GM12878 (cell line): ENCODE results near the gene PFKFB3. TPM values are rescaled to one million over a fixed set of nuclear protein-coding genes. Genes with fewer than 3 reads are reported as not detected.

Source experiments
- ATAC-seq: fragments of 200-7000 bp; cut with Tn5 transposase; 3 replicates; pipeline ENCODE4 v1.9.1; 2020; ENCODE audit warnings: mild to moderate bottlenecking, moderate library complexity
- BruUV-seq: library from RNA; stranded (reverse); fragments of 400-500 nt; replicated peaks from 2 replicates; lab custom pipeline; 2021; lab: Mats Ljungman, UMichigan
- CTCF ChIA-PET: fragments of 300-600 bp; sonication (Branson Sonifier 250); formaldehyde crosslinking; extraction: SDS; loops from one replicate; lab custom pipeline; 2021; ENCODE audit warnings: inconsistent platforms; lab: Yijun Ruan, JAX
- POLR2A ChIA-PET: fragments of 350-600 bp; formaldehyde crosslinking; extraction: SDS; loops from one replicate; lab custom pipeline; 2021; ENCODE audit warnings: inconsistent platforms; lab: Charles Lee
- RAD21 ChIA-PET: fragments of 300-600 bp; sonication (Branson Sonifier 250); formaldehyde crosslinking; loops from one replicate; lab custom pipeline; 2023; ENCODE audit warnings: antibody characterized with exemption; ENCODE audit not compliant: unreplicated experiment; lab: Charles Lee
- SMC1A ChIA-PET: fragments of 300-600 bp; sonication (Branson Sonifier 250); formaldehyde crosslinking; loops from one replicate; lab custom pipeline; 2023; ENCODE audit not compliant: unreplicated experiment, uncharacterized antibody; lab: Charles Lee
- DNase-seq: peaks from one replicate; pipeline ENCODE4 v3.0.0-alpha.2; 2011; ENCODE audit warnings: low read depth, low spot score
- FAIRE-seq: peaks from 3 replicates; lab custom pipeline; 2011; peaks lifted over from hg19 to GRCh38; lab: Jason Lieb, UNC
- H2AFZ ChIP-seq: 2 replicates; pipeline ENCODE4 v1.6.0; 2011; ENCODE audit warnings: low read depth, low read length, control low read depth; ENCODE audit not compliant: control insufficient read depth
- H3K27ac ChIP-seq: 2 replicates; pipeline ENCODE4 v1.5.1; 2011; ENCODE audit warnings: control low read depth; ENCODE audit not compliant: control insufficient read depth, insufficient read depth
- H3K27me3 ChIP-seq, 2 experiments: replicated peaks in 1 of 2; 2 replicates each; pipeline versions ENCODE4 v1.6.0 to v1.6.1; 2011; ENCODE audit warnings: low read length in 1 of 2; ENCODE audit not compliant: control insufficient read depth in 2 of 2, insufficient read depth in 2 of 2
- H3K36me3 ChIP-seq, 2 experiments: 2 replicates each; pipeline ENCODE4 v1.5.1; 2011; ENCODE audit warnings: low read length in 1 of 2; ENCODE audit not compliant: control insufficient read depth in 2 of 2, insufficient read depth in 2 of 2
- H3K4me1 ChIP-seq: 2 replicates; pipeline ENCODE4 v1.6.1; 2011; ENCODE audit warnings: mild to moderate bottlenecking, low read length, moderate library complexity, mixed read lengths; ENCODE audit not compliant: control insufficient read depth, insufficient read depth
- H3K4me2 ChIP-seq: 2 replicates; pipeline ENCODE4 v1.6.0; 2011; ENCODE audit warnings: control low read depth; ENCODE audit not compliant: control insufficient read depth, insufficient read depth
- H3K4me3 ChIP-seq: fragments of 200-600 bp; sonication (generic); 2 replicates; pipeline ENCODE4 v1.5.1; 2016
- H3K79me2 ChIP-seq: 2 replicates; pipeline ENCODE4 v1.6.0; 2011; ENCODE audit warnings: low read length; ENCODE audit not compliant: control insufficient read depth, insufficient read depth
- H3K9ac ChIP-seq: 2 replicates; pipeline ENCODE4 v1.8.0; 2011; ENCODE audit warnings: low read length, control low read depth, mixed read lengths; ENCODE audit not compliant: control insufficient read depth, insufficient read depth
- H3K9me3 ChIP-seq: replicated peaks from 3 replicates; pipeline ENCODE4 v1.5.1; 2011; ENCODE audit warnings: mild to moderate bottlenecking, low read length; ENCODE audit not compliant: control insufficient read depth, insufficient read depth
- H4K20me1 ChIP-seq: 2 replicates; pipeline ENCODE4 v1.6.0; 2011; ENCODE audit not compliant: control insufficient read depth, insufficient read depth
- CBFB ChIP-seq: IDR thresholded peaks from 2 replicates; pipeline ENCODE4 v1.6.1; 2016; ENCODE audit warnings: antibody characterized with exemption, low read depth
- CEBPB ChIP-seq, 2 experiments: fragments of 150-350 bp in 1 of 2; IDR thresholded peaks; 2 replicates each; pipeline ENCODE4 v1.6.1; 2012 to 2014; ENCODE audit warnings: low read depth in 2 of 2, low read length in 2 of 2, borderline replicate concordance in 1 of 2, inconsistent platforms in 1 of 2
- HDAC2 ChIP-seq: fragments of 200-600 bp; sonication (generic); IDR thresholded peaks from 2 replicates; pipeline ENCODE4 v1.6.1; 2017
- KAT2A ChIP-seq: conservative IDR thresholded peaks from 2 replicates; pipeline ENCODE4 v1.6.1; 2011; ENCODE audit warnings: low read depth, low read length; ENCODE audit not compliant: control insufficient read depth
- NR2C1 ChIP-seq: fragments of 450-650 bp; IDR thresholded peaks from 2 replicates; pipeline ENCODE4 v1.6.1; 2017; ENCODE audit warnings: antibody characterized with exemption, mild to moderate bottlenecking, moderate library complexity
- POLR2AphosphoS2 ChIP-seq: IDR thresholded peaks from 2 replicates; pipeline ENCODE4 v1.6.1; 2011; ENCODE audit warnings: low read depth, mild to moderate bottlenecking, low read length, improper control_type of control experiment, moderate library complexity
- POLR2AphosphoS5 ChIP-seq: IDR thresholded peaks from 2 replicates; pipeline ENCODE4 v1.6.1; 2011; ENCODE audit warnings: mild to moderate bottlenecking, low read length, inconsistent platforms
- RB1 ChIP-seq: fragments of 450-650 bp; formaldehyde crosslinking; IDR thresholded peaks from 2 replicates; pipeline ENCODE4 v1.6.1; 2017; ENCODE audit warnings: mild to moderate bottlenecking, borderline replicate concordance
- SMAD5 ChIP-seq: IDR thresholded peaks from 2 replicates; pipeline ENCODE4 v1.6.1; 2016; ENCODE audit warnings: antibody characterized with exemption, low read depth
- SP1 ChIP-seq: IDR thresholded peaks from one replicate; pipeline ENCODE4 v1.6.1; 2011; ENCODE audit warnings: low read depth, low read length
- SUPT20H ChIP-seq: IDR thresholded peaks from 2 replicates; pipeline ENCODE4 v1.6.1; 2011; ENCODE audit warnings: low read depth, mild to moderate bottlenecking, low read length, moderate library complexity, borderline replicate concordance; ENCODE audit not compliant: control insufficient read depth
- TARDBP ChIP-seq: IDR thresholded peaks from 2 replicates; pipeline ENCODE4 v1.6.1; 2016; ENCODE audit warnings: borderline replicate concordance
- TCF12 ChIP-seq: IDR thresholded peaks from 2 replicates; pipeline ENCODE4 v1.6.1; 2011; ENCODE audit warnings: low read depth, mild to moderate bottlenecking, low read length
- ZSCAN29 ChIP-seq: fragments of 450-650 bp; IDR thresholded peaks from 2 replicates; pipeline ENCODE4 v1.6.1; 2017; ENCODE audit warnings: mild to moderate bottlenecking, moderate library complexity
- WGBS: methylation state at CpG from one replicate; pipeline ENCODE4 v1.1.6; 2016; ENCODE audit warnings: low lambda C conversion rate; ENCODE audit not compliant: insufficient replicate concordance, insufficient coverage; ENCODE audit errors: missing lambda C conversion rate; 5-methylcytosine and 5-hydroxymethylcytosine counted together
- in situ Hi-C: fragments of 300-500 bp; cut with MboI; formaldehyde crosslinking; loops from 9 replicates; pipeline ENCODE4 v1.14.3; 2018; ENCODE audit warnings: mixed read lengths
- intact Hi-C: fragments of 100-400 bp; cut with micrococcal nuclease; formaldehyde crosslinking; loops from one replicate; pipeline ENCODE4 v1.14.2; 2022; ENCODE audit not compliant: unreplicated experiment
- polyA plus RNA-seq, 11 experiments: library from polyadenylated mRNA; depleted of rRNA in 4 of 11; unstranded in 6 of 11; stranded (reverse) in 5 of 11; fragments of >200 nt; fragmentation: Nextera tagmentation in 4 of 11; fragmentation: Illumina TruSeq in 1 of 11; extraction: Ambion mirVana in 4 of 11; extraction: Trizol in 1 of 11; gene quantifications; 1 replicate in 1 of 11; 2 replicates in 10 of 11; pipeline versions ENCODE4 v1.2.1 to v1.2.3, GENCODE V29; 2011 to 2016; ENCODE audit warnings: inconsistent platforms in 2 of 11, missing spikeins in 2 of 11, low read depth in 1 of 11
- total RNA-seq, 4 experiments: library from RNA; depleted of rRNA in 3 of 4; stranded (reverse); fragments of >200 nt in 3 of 4; fragmentation: Illumina TruSeq in 1 of 4; extraction: Trizol in 1 of 4; gene quantifications; 2 replicates each; pipeline versions ENCODE4 v1.2.1 to v1.2.3, GENCODE V29; 2013 to 2021
- TF ChIP-seq, protein P1 (sequence below): fragments of 450-650 bp; IDR thresholded peaks from 2 replicates; pipeline ENCODE4 v1.6.1; 2017; ENCODE audit warnings: mild to moderate bottlenecking, moderate library complexity
- TF ChIP-seq, protein P2 (sequence below): fragments of 450-650 bp; formaldehyde crosslinking; IDR thresholded peaks from 2 replicates; pipeline ENCODE4 v1.4.0; 2022; ENCODE audit warnings: mild to moderate bottlenecking, moderate library complexity
- TF ChIP-seq, protein P3 (sequence below): IDR thresholded peaks from 2 replicates; pipeline ENCODE4 v1.6.1; 2011; ENCODE audit warnings: low read depth, mild to moderate bottlenecking, low read length, moderate library complexity, borderline replicate concordance; ENCODE audit errors: extremely low read depth

The PFKFB3 gene
- total and polyA plus RNA-seq, 10 of the 15 experiments (the other 5 are each of a cell fraction or from before 2014, with no cell fraction given) = 1.6 to 46.7 (median 13.7) TPM

DNA sequence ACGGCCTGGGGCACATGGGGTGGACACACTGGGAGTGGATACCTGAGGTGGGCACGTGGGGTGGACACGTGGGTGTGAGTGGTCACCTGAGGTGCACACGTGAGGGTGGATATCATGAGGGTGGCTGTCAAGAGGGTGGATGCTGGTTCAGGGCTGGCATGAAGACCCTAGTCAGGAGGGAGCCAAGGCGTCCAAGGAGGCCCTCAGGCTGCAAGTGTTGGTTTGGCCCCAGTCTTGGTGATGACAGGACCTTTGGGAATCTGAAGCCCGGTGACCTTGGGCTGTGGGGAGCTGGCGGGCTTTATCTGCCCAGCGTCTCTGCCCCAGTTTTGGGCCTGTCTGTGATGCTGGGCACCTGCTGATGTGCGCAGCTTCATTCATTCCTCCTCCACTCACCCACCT, 24.9 kb upstream of the PFKFB3 start (continued):
- TF ChIP-seq, protein P1, sequence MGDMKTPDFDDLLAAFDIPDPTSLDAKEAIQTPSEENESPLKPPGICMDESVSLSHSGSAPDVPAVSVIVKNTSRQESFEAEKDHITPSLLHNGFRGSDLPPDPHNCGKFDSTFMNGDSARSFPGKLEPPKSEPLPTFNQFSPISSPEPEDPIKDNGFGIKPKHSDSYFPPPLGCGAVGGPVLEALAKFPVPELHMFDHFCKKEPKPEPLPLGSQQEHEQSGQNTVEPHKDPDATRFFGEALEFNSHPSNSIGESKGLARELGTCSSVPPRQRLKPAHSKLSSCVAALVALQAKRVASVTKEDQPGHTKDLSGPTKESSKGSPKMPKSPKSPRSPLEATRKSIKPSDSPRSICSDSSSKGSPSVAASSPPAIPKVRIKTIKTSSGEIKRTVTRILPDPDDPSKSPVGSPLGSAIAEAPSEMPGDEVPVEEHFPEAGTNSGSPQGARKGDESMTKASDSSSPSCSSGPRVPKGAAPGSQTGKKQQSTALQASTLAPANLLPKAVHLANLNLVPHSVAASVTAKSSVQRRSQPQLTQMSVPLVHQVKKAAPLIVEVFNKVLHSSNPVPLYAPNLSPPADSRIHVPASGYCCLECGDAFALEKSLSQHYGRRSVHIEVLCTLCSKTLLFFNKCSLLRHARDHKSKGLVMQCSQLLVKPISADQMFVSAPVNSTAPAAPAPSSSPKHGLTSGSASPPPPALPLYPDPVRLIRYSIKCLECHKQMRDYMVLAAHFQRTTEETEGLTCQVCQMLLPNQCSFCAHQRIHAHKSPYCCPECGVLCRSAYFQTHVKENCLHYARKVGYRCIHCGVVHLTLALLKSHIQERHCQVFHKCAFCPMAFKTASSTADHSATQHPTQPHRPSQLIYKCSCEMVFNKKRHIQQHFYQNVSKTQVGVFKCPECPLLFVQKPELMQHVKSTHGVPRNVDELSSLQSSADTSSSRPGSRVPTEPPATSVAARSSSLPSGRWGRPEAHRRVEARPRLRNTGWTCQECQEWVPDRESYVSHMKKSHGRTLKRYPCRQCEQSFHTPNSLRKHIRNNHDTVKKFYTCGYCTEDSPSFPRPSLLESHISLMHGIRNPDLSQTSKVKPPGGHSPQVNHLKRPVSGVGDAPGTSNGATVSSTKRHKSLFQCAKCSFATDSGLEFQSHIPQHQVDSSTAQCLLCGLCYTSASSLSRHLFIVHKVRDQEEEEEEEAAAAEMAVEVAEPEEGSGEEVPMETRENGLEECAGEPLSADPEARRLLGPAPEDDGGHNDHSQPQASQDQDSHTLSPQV = no peak
- TF ChIP-seq NR2C1 (no peak), POLR2AphosphoS5 (no peak), KAT2A (no peak), CBFB (no peak)

DNA sequence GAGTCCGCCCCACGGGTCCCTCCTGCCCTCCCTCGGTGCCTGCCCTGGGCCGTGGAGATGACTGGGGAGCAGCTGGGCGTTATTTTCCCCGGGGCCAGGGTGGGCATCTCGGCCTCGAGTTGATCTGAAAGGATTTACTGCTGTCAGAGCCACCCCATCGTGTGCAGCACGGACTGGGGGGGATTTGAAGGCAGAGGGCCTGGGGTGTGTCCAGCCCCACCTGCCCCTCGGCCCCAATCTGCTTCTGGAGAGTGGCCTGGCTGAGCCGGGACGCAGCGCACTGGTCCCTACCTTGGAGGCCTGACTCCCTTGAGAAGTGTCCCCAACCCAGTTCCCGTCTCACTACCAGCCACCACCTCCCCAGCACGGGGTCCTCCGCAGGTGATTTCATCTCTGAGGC, 24.2 kb upstream of the PFKFB3 start:
- 86% methylated on average over 16 of the region's 17 CpGs for WGBS
- ATAC-seq (no peak), DNase-seq (no peak), FAIRE-seq (no peak)
- in situ Hi-C loops (no loop called here), intact Hi-C loops (no loop called here)
- BruUV-seq = no TSS peak
- Histone ChIP-seq H3K36me3 (peaks cover 0 to 1% of the 10 kb centered on the region in 2 experiments; a peak in 1 of 4 replicates), H3K9ac (no peak overlapping the region), H3K9me3 (no peaks in the 10 kb centered on the region)
- no peak for TF ChIP-seq TCF12
- no peak for TF ChIP-seq SMAD5
- no peak for TF ChIP-seq SP1
- no peak for TF ChIP-seq TARDBP
- TF ChIP-seq, protein P2, sequence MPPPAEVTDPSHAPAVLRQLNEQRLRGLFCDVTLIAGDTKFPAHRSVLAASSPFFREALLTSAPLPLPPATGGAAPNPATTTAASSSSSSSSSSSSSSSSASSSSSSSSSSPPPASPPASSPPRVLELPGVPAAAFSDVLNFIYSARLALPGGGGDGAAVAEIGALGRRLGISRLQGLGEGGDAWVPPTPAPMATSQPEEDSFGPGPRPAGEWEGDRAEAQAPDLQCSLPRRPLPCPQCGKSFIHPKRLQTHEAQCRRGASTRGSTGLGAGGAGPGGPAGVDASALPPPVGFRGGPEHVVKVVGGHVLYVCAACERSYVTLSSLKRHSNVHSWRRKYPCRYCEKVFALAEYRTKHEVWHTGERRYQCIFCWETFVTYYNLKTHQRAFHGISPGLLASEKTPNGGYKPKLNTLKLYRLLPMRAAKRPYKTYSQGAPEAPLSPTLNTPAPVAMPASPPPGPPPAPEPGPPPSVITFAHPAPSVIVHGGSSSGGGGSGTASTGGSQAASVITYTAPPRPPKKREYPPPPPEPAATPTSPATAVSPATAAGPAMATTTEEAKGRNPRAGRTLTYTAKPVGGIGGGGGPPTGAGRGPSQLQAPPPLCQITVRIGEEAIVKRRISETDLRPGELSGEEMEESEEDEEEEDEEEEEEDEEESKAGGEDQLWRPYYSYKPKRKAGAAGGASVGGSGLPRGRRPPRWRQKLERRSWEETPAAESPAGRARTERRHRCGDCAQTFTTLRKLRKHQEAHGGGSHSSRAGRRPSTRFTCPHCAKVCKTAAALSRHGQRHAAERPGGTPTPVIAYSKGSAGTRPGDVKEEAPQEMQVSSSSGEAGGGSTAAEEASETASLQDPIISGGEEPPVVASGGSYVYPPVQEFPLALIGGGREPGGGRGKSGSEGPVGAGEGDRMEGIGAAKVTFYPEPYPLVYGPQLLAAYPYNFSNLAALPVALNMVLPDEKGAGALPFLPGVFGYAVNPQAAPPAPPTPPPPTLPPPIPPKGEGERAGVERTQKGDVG = no peak
- no peak for TF ChIP-seq RB1
- no peak for TF ChIP-seq CEBPB (IDR thresholded peaks at IDR 0.05; ENCODE audit: borderline replicate concordance in 1 of 2, low read depth in 2 of 2, low read length in 2 of 2)
- TF ChIP-seq ZSCAN29 = no peak
- TF ChIP-seq, protein P3, sequence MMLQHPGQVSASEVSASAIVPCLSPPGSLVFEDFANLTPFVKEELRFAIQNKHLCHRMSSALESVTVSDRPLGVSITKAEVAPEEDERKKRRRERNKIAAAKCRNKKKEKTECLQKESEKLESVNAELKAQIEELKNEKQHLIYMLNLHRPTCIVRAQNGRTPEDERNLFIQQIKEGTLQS = no peak
- TF ChIP-seq POLR2AphosphoS2 = no peak
- TF ChIP-seq HDAC2 = no peak
- TF ChIP-seq SUPT20H = no peak
- TF ChIP-seq, all 136 proteins: peak for 0
- Histone ChIP-seq H3K79me2 (no peaks in the 10 kb centered on the region; the same call in 1 of the 2 replicates), H3K4me3 (no peak overlapping the region), H3K27ac (no peak overlapping the region), H3K4me2 (no peak overlapping the region), H2AFZ (no peak overlapping the region), H4K20me1 (no peaks in the 10 kb centered on the region; the same call in 1 of the 2 replicates), H3K27me3 (no peaks in the 10 kb centered on the region), H3K4me1 (peaks cover 7% of the 10 kb centered on the region)
- ChIA-PET POLR2A (no interaction called here), CTCF (no interaction called here), SMC1A (no interaction called here), RAD21 (no interaction called here)
